Tibial nerve (tissue), 3 donors: ENCODE measurements around the gene PCBP3.

Source experiments
- POLR2A ChIP-seq, 2 donors: fragments of 450-650 bp; IDR thresholded peaks; one replicate each; pipeline ENCODE4 v1.6.1; 2017; ENCODE audit warnings: antibody characterized with exemption in 2 of 2, mild to moderate bottlenecking in 2 of 2, moderate library complexity in 2 of 2
- TF ChIP-seq, protein P1 (sequence below), 5 experiments: fragments of 200-600 bp in 3 of 5; fragments of 450-650 bp in 2 of 5; sonication (generic) in 3 of 5; IDR thresholded peaks; one replicate each; pipeline ENCODE4 v1.5.1; 2016 to 2019; ENCODE audit warnings: antibody characterized with exemption in 5 of 5, mild to moderate bottlenecking in 3 of 5, moderate library complexity in 2 of 5

DNA sequence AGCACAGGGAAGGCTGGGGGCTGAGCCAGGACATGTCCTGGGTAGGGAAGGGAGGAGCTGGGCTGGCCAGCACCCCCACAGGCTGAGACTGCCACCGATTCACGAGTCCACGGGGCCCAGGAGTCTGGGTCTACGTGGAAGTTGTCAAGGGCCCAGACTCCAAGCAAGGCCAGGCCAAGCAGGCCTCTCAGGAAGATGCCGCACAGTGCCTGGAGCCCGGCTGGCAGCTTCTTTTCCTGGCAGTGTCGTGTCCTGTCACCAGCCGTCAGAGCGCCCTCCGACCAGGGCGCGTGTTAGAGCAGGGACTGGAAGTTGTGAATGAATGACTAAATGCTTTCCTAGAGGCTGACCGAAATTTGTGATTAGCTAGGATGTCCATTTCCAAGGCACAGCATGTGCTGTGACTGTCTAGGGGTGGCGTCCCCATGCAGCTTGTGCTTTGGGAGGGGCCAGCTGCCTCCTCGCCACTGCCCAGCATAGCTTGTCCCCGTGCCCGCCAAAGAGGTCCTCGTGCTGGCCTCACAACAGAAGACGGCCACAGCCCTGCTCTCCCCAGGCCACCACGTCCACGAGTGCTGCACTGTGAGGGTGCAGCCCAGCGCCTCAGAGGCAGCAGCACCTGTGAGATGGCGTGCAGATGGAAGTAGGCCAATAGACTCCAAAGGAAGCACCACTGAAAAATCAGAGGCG, 190.6 kb downstream of the PCBP3 start:
- TF ChIP-seq, protein P1, sequence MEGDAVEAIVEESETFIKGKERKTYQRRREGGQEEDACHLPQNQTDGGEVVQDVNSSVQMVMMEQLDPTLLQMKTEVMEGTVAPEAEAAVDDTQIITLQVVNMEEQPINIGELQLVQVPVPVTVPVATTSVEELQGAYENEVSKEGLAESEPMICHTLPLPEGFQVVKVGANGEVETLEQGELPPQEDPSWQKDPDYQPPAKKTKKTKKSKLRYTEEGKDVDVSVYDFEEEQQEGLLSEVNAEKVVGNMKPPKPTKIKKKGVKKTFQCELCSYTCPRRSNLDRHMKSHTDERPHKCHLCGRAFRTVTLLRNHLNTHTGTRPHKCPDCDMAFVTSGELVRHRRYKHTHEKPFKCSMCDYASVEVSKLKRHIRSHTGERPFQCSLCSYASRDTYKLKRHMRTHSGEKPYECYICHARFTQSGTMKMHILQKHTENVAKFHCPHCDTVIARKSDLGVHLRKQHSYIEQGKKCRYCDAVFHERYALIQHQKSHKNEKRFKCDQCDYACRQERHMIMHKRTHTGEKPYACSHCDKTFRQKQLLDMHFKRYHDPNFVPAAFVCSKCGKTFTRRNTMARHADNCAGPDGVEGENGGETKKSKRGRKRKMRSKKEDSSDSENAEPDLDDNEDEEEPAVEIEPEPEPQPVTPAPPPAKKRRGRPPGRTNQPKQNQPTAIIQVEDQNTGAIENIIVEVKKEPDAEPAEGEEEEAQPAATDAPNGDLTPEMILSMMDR (IDR thresholded peaks at IDR 0.05) = no peak
- no peak for TF ChIP-seq POLR2A (IDR thresholded peaks at IDR 0.05)
